Measurements from ENCODE around the gene ZNF860. TPM values are rescaled to one million over a fixed set of nuclear protein-coding genes. Genes with fewer than 3 reads are reported as not detected.

The ZNF860 gene
- total RNA-seq, 1 donor from 2014 or later, result 1.6 TPM

DNA sequence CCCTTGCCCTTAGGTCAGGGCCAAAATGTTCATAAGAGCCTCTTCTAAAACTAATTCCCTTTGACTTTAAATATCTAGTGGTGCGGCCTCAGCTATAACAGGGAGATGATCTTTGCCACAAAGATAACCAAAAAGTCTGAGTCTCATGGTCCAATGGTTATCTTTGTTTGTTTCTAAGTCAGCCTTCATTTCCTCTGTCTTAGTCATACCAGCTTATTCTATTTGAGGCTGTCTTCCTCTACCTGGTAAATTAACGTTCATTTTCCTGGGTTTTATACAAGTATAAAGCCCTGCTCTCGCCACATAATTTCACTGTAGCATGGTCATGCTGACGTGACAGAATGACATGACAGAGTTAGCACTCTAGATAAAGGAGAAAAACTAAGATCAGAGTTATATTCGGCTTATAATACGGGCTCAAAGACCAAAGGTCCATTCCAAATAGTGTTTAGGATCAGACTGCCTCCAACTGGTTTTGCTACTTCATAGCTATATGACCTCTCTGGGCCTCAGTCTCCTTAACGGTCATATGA lies 18.4 kb downstream of the ZNF860 start:
- Histone ChIP-seq H3K27me3 (no peaks in the 10 kb centered on the region), H3K4me1 (no peaks in the 10 kb centered on the region), H3K9me3 (no peaks in the 10 kb centered on the region), H3K36me3 (no peaks in the 10 kb centered on the region), H3K4me3 (no peak overlapping the region), H3K27ac (no peak overlapping the region)
- TF ChIP-seq, protein P1, sequence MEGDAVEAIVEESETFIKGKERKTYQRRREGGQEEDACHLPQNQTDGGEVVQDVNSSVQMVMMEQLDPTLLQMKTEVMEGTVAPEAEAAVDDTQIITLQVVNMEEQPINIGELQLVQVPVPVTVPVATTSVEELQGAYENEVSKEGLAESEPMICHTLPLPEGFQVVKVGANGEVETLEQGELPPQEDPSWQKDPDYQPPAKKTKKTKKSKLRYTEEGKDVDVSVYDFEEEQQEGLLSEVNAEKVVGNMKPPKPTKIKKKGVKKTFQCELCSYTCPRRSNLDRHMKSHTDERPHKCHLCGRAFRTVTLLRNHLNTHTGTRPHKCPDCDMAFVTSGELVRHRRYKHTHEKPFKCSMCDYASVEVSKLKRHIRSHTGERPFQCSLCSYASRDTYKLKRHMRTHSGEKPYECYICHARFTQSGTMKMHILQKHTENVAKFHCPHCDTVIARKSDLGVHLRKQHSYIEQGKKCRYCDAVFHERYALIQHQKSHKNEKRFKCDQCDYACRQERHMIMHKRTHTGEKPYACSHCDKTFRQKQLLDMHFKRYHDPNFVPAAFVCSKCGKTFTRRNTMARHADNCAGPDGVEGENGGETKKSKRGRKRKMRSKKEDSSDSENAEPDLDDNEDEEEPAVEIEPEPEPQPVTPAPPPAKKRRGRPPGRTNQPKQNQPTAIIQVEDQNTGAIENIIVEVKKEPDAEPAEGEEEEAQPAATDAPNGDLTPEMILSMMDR (IDR thresholded peaks at IDR 0.05), result no peak
- no peak for ATAC-seq
- intact Hi-C loops (cut with DNase I), result no loop called here
- DNase-seq, result no peak

DNA sequence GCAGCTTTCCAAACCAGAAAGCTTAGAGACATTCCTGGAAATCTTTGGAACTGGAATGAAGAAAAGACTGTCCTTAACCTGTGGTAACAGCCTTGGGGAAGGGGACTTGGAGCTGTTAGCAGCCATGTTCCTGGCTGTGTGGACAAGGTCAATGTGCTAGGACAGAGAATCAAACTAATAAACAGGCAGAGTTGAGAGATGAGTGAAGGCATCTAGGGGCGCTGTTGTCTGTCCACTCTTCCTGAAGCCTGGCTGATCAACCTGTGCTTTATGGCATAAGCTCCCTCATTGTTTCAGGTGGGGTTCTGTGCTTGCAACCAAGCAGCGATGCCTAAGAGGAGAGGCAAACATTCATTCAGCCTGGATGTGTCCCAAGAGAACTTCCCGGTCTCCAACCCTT lies 19.3 kb downstream of the ZNF860 start:
- intact Hi-C loops (cut with DNase I), result no loop called here
- H3K36me3 ChIP-seq, result no peaks in the 10 kb centered on the region
- H3K27ac ChIP-seq, result no peak overlapping the region
- no peaks in the 10 kb centered on the region for H3K9me3 ChIP-seq
- TF ChIP-seq, protein P1 (IDR thresholded peaks at IDR 0.05), result no peak
- H3K27me3 ChIP-seq, result no peaks in the 10 kb centered on the region
- ATAC-seq (no peak), DNase-seq (no peak)
- no peak overlapping the region for H3K4me3 ChIP-seq
- H3K4me1 ChIP-seq, result no peaks in the 10 kb centered on the region

DNA sequence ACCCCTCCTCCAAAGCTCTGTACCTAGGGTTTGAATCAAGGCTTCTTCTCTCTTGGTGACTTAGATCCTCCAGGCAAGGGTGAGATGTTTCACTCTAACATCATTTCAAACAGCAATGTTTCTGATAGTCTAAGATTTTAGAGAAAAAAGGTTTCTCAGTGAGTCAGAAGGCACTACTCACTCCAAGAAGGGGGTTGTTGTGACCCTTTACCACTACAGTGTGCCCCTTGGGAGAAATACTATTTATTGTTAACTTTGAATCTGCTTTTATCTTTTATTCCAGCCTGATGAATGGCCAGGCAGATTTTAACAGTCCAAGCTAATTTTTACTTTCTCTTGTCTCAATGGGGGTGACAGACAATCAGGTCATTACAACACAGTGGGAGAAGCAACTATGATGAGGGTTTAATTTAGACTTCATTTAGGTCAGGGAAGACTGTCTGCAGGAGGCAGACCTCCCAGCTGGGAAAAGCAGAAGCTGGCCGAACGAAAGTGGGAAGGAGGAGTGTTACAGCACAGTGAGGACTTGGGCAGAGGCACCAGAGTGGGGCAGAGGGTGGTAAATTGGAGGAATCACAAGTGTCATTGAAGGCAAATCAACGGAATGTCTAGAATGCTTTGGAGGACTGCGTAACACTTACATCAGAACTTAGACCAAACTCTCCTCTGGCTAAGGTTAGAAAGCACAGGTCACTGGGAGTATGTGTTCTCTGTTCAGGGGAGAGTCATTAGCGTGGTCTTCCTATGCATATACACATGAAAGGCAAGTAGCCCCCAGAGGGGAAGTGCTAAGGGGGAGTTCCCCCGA lies 21.2 kb downstream of the ZNF860 start:
- H3K4me1 ChIP-seq, result no peaks in the 10 kb centered on the region
- no peaks in the 10 kb centered on the region for H3K9me3 ChIP-seq
- no peaks in the 10 kb centered on the region for H3K27me3 ChIP-seq
- intact Hi-C loops (cut with DNase I), result no loop called here
- H3K27ac ChIP-seq, result no peak overlapping the region
- TF ChIP-seq, protein P1 (IDR thresholded peaks at IDR 0.05), result no peak
- DNase-seq, result peak; percentile 66
- H3K36me3 ChIP-seq, result no peaks in the 10 kb centered on the region
- ATAC-seq, result peak; percentile 89
- no peak overlapping the region for H3K4me3 ChIP-seq

DNA sequence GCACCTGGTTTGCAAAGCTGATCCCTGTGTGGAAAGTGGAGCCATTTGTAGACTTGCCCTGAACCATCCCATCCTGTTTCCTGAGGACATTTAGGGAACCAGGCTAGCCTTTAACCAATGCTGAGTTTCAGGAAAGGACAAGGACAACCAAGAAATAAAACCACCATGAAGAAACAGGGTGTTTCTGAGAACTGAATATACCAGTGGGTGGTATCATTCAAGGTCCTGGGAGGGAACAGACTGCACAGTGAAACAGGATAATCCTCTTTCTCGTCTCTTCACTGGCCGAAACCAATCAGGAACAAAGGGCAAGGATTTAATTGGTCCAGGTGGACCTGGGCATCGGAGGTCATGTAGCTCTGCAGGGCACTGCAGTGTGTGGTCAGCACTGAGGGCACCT lies 21.8 kb downstream of the ZNF860 start:
- ATAC-seq, result peak; percentile 54

DNA sequence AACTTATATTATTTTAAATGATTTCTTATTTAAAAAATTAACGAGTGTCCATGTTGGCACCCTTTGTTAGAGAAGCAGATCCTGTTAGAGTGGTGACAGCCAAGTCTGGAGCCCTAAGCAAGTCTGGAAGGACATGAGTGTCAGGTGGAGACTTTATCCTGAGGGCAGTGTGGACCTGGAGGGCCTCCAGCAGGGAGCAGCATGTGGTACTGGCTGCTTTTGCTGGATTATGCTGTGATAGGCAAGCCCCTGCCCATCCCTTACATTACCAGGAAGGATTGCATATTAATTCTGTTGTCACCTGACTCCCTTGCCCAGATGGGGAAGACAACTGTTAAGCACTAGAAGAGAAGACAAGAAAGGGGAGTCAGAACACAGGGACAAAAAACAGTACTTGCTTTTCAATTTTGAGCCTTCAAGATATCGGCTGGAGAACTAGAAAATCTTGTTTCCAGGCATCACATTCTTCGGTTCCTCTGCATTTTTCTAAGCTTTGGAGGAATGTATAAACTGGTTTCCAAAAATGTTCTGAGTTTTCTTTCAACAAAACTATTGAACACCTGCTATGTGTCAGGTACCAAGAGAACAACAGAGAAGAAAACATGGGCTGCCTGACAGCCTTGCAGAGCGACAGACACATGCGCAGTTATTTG lies 22.7 kb downstream of the ZNF860 start:
- TF ChIP-seq, protein P1 (IDR thresholded peaks at IDR 0.05), result no peak
- Histone ChIP-seq H3K36me3 (no peaks in the 10 kb centered on the region), H3K27ac (no peak overlapping the region), H3K27me3 (no peaks in the 10 kb centered on the region), H3K4me3 (no peak overlapping the region), H3K4me1 (no peaks in the 10 kb centered on the region), H3K9me3 (no peaks in the 10 kb centered on the region)
- no peak for DNase-seq
- ATAC-seq, result peak; percentile 34
- intact Hi-C loops (cut with DNase I), result no loop called here

More for the DNA sequence above, 21.8 kb downstream of the ZNF860 start:
- TF ChIP-seq, protein P1 (IDR thresholded peaks at IDR 0.05), result no peak
- H3K36me3 ChIP-seq, result no peaks in the 10 kb centered on the region
- no peaks in the 10 kb centered on the region for H3K4me1 ChIP-seq
- H3K27me3 ChIP-seq, result no peaks in the 10 kb centered on the region
- DNase-seq, result no peak
- H3K9me3 ChIP-seq, result no peaks in the 10 kb centered on the region
- intact Hi-C loops (cut with DNase I), result no loop called here
- no peak overlapping the region for H3K4me3 ChIP-seq
- H3K27ac ChIP-seq, result no peak overlapping the region
